KBM-7 (cell line): ENCODE data around the gene CPLX4.

ENCODE experiments used
- DNase-seq: peaks from one replicate; pipeline ENCODE4 v3.0.0-alpha.2; 2015
- in situ Hi-C: fragments of 300-500 bp; cut with MboI; formaldehyde crosslinking; loops from 2 replicates; pipeline ENCODE4 v1.14.3; 2020; ENCODE audit warnings: low sequenced_read_pairs, low pct_unique_long_range_greater_than_20kb, mixed read lengths

The CPLX4 gene

GRCh38 chr18:59318460-59319050, at the start of gene CPLX4:
Gene CPLX4 (minus strand): TSS chr18:59318649. CDS start chr18:59318462, 187 bp downstream.
- no peak for DNase-seq
- in situ Hi-C loops, result loop anchor here (25.0 kb wide), 1 partner anchor 94 kb away; no protein-coding TSS in a partner anchor

GRCh38 chr18:59360381-59360780, 41.9 kb upstream of the CPLX4 start:
- no peak for DNase-seq
- in situ Hi-C loops, result no loop called here

- no peak for DNase-seq
- in situ Hi-C loops, result no loop called here
Measured at GRCh38 chr18:59359576-59359952, 41.1 kb upstream of the CPLX4 start.

- peak; percentile 92 for DNase-seq
- in situ Hi-C loops, result no loop called here
Measured at GRCh38 chr18:59358712-59359575, 40.5 kb upstream of the CPLX4 start, which contains the start of gene LMAN1. Gene LMAN1 (minus strand): TSS chr18:59359265. CDS start chr18:59359244, 21 bp downstream.

- DNase-seq, result no peak
Measured at GRCh38 chr18:59358414-59358711, 39.9 kb upstream of the CPLX4 start.

GRCh38 chr18:59357928-59358327, 39.5 kb upstream of the CPLX4 start:
- in situ Hi-C loops, result no loop called here
- peak; percentile 18 for DNase-seq

More at GRCh38 chr18:59358414-59358711, 39.9 kb upstream of the CPLX4 start:
- in situ Hi-C loops, result no loop called here

- no peak for DNase-seq
- in situ Hi-C loops, result no loop called here
Measured at GRCh38 chr18:59354731-59355130, 36.3 kb upstream of the CPLX4 start.

GRCh38 chr18:59353079-59353680, 34.7 kb upstream of the CPLX4 start:
- in situ Hi-C loops, result no loop called here
- DNase-seq, result no peak

GRCh38 chr18:59352250-59352855, 33.9 kb upstream of the CPLX4 start:
- in situ Hi-C loops, result no loop called here
- DNase-seq, result no peak

GRCh38 chr18:59345556-59345955, 27.1 kb upstream of the CPLX4 start:
- in situ Hi-C loops, result no loop called here
- no peak for DNase-seq

- no peak for DNase-seq
- in situ Hi-C loops, result no loop called here
Measured at GRCh38 chr18:59344996-59345395, 26.5 kb upstream of the CPLX4 start.

GRCh38 chr18:59343926-59344325, 25.5 kb upstream of the CPLX4 start:
- in situ Hi-C loops, result no loop called here
- no peak for DNase-seq

GRCh38 chr18:59340817-59341216, 22.4 kb upstream of the CPLX4 start:
- in situ Hi-C loops, result no loop called here
- DNase-seq, result no peak

- DNase-seq, result no peak
- in situ Hi-C loops, result no loop called here
Measured at GRCh38 chr18:59340312-59340711, 21.9 kb upstream of the CPLX4 start.

GRCh38 chr18:59332986-59333385, 14.5 kb upstream of the CPLX4 start:
- no peak for DNase-seq
- in situ Hi-C loops, result no loop called here

GRCh38 chr18:59328683-59329082, 10.2 kb upstream of the CPLX4 start:
- in situ Hi-C loops, result no loop called here

GRCh38 chr18:59325965-59326364, 7.5 kb upstream of the CPLX4 start:
- DNase-seq, result no peak
- in situ Hi-C loops, result no loop called here

More at GRCh38 chr18:59328683-59329082, 10.2 kb upstream of the CPLX4 start:
- no peak for DNase-seq

- in situ Hi-C loops, result loop anchor here (25.0 kb wide), 1 partner anchor 88 kb away; no protein-coding TSS in a partner anchor
- DNase-seq, result no peak
Measured at GRCh38 chr18:59324623-59324971, 6.1 kb upstream of the CPLX4 start.

GRCh38 chr18:59323931-59324622, 5.6 kb upstream of the CPLX4 start:
- DNase-seq, result no peak
- in situ Hi-C loops, result loop anchor here (25.0 kb wide), 1 partner anchor 88 kb away; no protein-coding TSS in a partner anchor
